GM12878 (cell line): ENCODE measurements around the gene PDE11A. TPM values are rescaled to one million over a fixed set of nuclear protein-coding genes. Genes with fewer than 3 reads are reported as not detected.

Experiments
- ATAC-seq: fragments of 200-7000 bp; cut with Tn5 transposase; 3 replicates; pipeline ENCODE4 v1.9.1; 2020; ENCODE audit warnings: mild to moderate bottlenecking, moderate library complexity
- BruUV-seq: library from RNA; stranded (reverse); fragments of 400-500 nt; replicated peaks from 2 replicates; lab custom pipeline; 2021; lab: Mats Ljungman, UMichigan
- CTCF ChIA-PET: fragments of 300-600 bp; sonication (Branson Sonifier 250); formaldehyde crosslinking; extraction: SDS; loops from one replicate; lab custom pipeline; 2021; ENCODE audit warnings: inconsistent platforms; lab: Yijun Ruan, JAX
- POLR2A ChIA-PET: fragments of 350-600 bp; formaldehyde crosslinking; extraction: SDS; loops from one replicate; lab custom pipeline; 2021; ENCODE audit warnings: inconsistent platforms; lab: Charles Lee
- RAD21 ChIA-PET: fragments of 300-600 bp; sonication (Branson Sonifier 250); formaldehyde crosslinking; loops from one replicate; lab custom pipeline; 2023; ENCODE audit warnings: antibody characterized with exemption; ENCODE audit not compliant: unreplicated experiment; lab: Charles Lee
- SMC1A ChIA-PET: fragments of 300-600 bp; sonication (Branson Sonifier 250); formaldehyde crosslinking; loops from one replicate; lab custom pipeline; 2023; ENCODE audit not compliant: unreplicated experiment, uncharacterized antibody; lab: Charles Lee
- DNase-seq: peaks from one replicate; pipeline ENCODE4 v3.0.0-alpha.2; 2011; ENCODE audit warnings: low read depth, low spot score
- FAIRE-seq: peaks from 3 replicates; lab custom pipeline; 2011; peaks lifted over from hg19 to GRCh38; lab: Jason Lieb, UNC
- H2AFZ ChIP-seq: 2 replicates; pipeline ENCODE4 v1.6.0; 2011; ENCODE audit warnings: low read depth, low read length, control low read depth; ENCODE audit not compliant: control insufficient read depth
- H3K27ac ChIP-seq: 2 replicates; pipeline ENCODE4 v1.5.1; 2011; ENCODE audit warnings: control low read depth; ENCODE audit not compliant: control insufficient read depth, insufficient read depth
- H3K27me3 ChIP-seq, 2 experiments: replicated peaks in 1 of 2; 2 replicates each; pipeline versions ENCODE4 v1.6.0 to v1.6.1; 2011; ENCODE audit warnings: low read length in 1 of 2; ENCODE audit not compliant: control insufficient read depth in 2 of 2, insufficient read depth in 2 of 2
- H3K36me3 ChIP-seq, 2 experiments: 2 replicates each; pipeline ENCODE4 v1.5.1; 2011; ENCODE audit warnings: low read length in 1 of 2; ENCODE audit not compliant: control insufficient read depth in 2 of 2, insufficient read depth in 2 of 2
- H3K4me1 ChIP-seq: 2 replicates; pipeline ENCODE4 v1.6.1; 2011; ENCODE audit warnings: mild to moderate bottlenecking, low read length, moderate library complexity, mixed read lengths; ENCODE audit not compliant: control insufficient read depth, insufficient read depth
- H3K4me2 ChIP-seq: 2 replicates; pipeline ENCODE4 v1.6.0; 2011; ENCODE audit warnings: control low read depth; ENCODE audit not compliant: control insufficient read depth, insufficient read depth
- H3K4me3 ChIP-seq: fragments of 200-600 bp; sonication (generic); 2 replicates; pipeline ENCODE4 v1.5.1; 2016
- H3K79me2 ChIP-seq: 2 replicates; pipeline ENCODE4 v1.6.0; 2011; ENCODE audit warnings: low read length; ENCODE audit not compliant: control insufficient read depth, insufficient read depth
- H3K9ac ChIP-seq: 2 replicates; pipeline ENCODE4 v1.8.0; 2011; ENCODE audit warnings: low read length, control low read depth, mixed read lengths; ENCODE audit not compliant: control insufficient read depth, insufficient read depth
- H3K9me3 ChIP-seq: replicated peaks from 3 replicates; pipeline ENCODE4 v1.5.1; 2011; ENCODE audit warnings: mild to moderate bottlenecking, low read length; ENCODE audit not compliant: control insufficient read depth, insufficient read depth
- H4K20me1 ChIP-seq: 2 replicates; pipeline ENCODE4 v1.6.0; 2011; ENCODE audit not compliant: control insufficient read depth, insufficient read depth
- CEBPB ChIP-seq, 2 experiments: fragments of 150-350 bp in 1 of 2; IDR thresholded peaks; 2 replicates each; pipeline ENCODE4 v1.6.1; 2012 to 2014; ENCODE audit warnings: low read depth in 2 of 2, low read length in 2 of 2, borderline replicate concordance in 1 of 2, inconsistent platforms in 1 of 2
- CUX1 ChIP-seq: IDR thresholded peaks from 2 replicates; pipeline ENCODE4 v1.6.1; 2012; ENCODE audit warnings: improper control_type of control experiment, low read depth, low read length; ENCODE audit not compliant: insufficient replicate concordance
- IRF5 ChIP-seq: fragments of 450-650 bp; IDR thresholded peaks from 2 replicates; pipeline ENCODE4 v1.6.1; 2017; ENCODE audit warnings: borderline replicate concordance
- MEF2B ChIP-seq: fragments of 450-650 bp; IDR thresholded peaks from 2 replicates; pipeline ENCODE4 v1.6.1; 2018; ENCODE audit warnings: mild to moderate bottlenecking, moderate library complexity; ENCODE audit not compliant: partially characterized antibody, poor library complexity, severe bottlenecking
- MYB ChIP-seq: fragments of 150-350 bp; IDR thresholded peaks from 2 replicates; pipeline ENCODE4 v1.6.1; 2014; ENCODE audit warnings: mild to moderate bottlenecking, low read depth, low read length, borderline replicate concordance
- RB1 ChIP-seq: fragments of 450-650 bp; formaldehyde crosslinking; IDR thresholded peaks from 2 replicates; pipeline ENCODE4 v1.6.1; 2017; ENCODE audit warnings: mild to moderate bottlenecking, borderline replicate concordance
- TAF1 ChIP-seq: IDR thresholded peaks from 2 replicates; pipeline ENCODE4 v1.6.1; 2011; ENCODE audit warnings: mild to moderate bottlenecking, low read depth, low read length, borderline replicate concordance
- TCF7 ChIP-seq: IDR thresholded peaks from 2 replicates; pipeline ENCODE4 v1.6.1; 2014; ENCODE audit warnings: antibody characterized with exemption, borderline replicate concordance
- WGBS: methylation state at CpG from one replicate; pipeline ENCODE4 v1.1.6; 2016; ENCODE audit warnings: low lambda C conversion rate; ENCODE audit not compliant: insufficient replicate concordance, insufficient coverage; ENCODE audit errors: missing lambda C conversion rate; 5-methylcytosine and 5-hydroxymethylcytosine counted together
- in situ Hi-C: fragments of 300-500 bp; cut with MboI; formaldehyde crosslinking; loops from 9 replicates; pipeline ENCODE4 v1.14.3; 2018; ENCODE audit warnings: mixed read lengths
- intact Hi-C: fragments of 100-400 bp; cut with micrococcal nuclease; formaldehyde crosslinking; loops from one replicate; pipeline ENCODE4 v1.14.2; 2022; ENCODE audit not compliant: unreplicated experiment
- polyA plus RNA-seq, 11 experiments: library from polyadenylated mRNA; depleted of rRNA in 4 of 11; unstranded in 6 of 11; stranded (reverse) in 5 of 11; fragments of >200 nt; fragmentation: Nextera tagmentation in 4 of 11; fragmentation: Illumina TruSeq in 1 of 11; extraction: Ambion mirVana in 4 of 11; extraction: Trizol in 1 of 11; gene quantifications; 1 replicate in 1 of 11; 2 replicates in 10 of 11; pipeline versions ENCODE4 v1.2.1 to v1.2.3, GENCODE V29; 2011 to 2016; ENCODE audit warnings: inconsistent platforms in 2 of 11, missing spikeins in 2 of 11, low read depth in 1 of 11
- total RNA-seq, 4 experiments: library from RNA; depleted of rRNA in 3 of 4; stranded (reverse); fragments of >200 nt in 3 of 4; fragmentation: Illumina TruSeq in 1 of 4; extraction: Trizol in 1 of 4; gene quantifications; 2 replicates each; pipeline versions ENCODE4 v1.2.1 to v1.2.3, GENCODE V29; 2013 to 2021

PDE11A gene
- total and polyA plus RNA-seq, 10 of the 15 experiments (the other 5 are each of a cell fraction or from before 2014, with no cell fraction given) = 0.01 to 0.17 (median 0.06) TPM; not detected in 5

- TF ChIP-seq TCF7 = no peak
These were observed 63.8 kb downstream of the PDE11A start (continued) for GRCh38 chr2:178008636-178009289.

GRCh38 chr2:178006710-178007109 lies 65.9 kb downstream of the PDE11A start:
- in situ Hi-C loops (no loop called here), intact Hi-C loops (no loop called here)
- no peaks in the 10 kb centered on the region for H3K9me3 ChIP-seq
- H2AFZ ChIP-seq = no peak overlapping the region
- DNase-seq = no peak
- H3K27me3 ChIP-seq = no peaks in the 10 kb centered on the region
- TF ChIP-seq IRF5 = no peak
- no peak for TF ChIP-seq CEBPB (IDR thresholded peaks at IDR 0.05; ENCODE audit: borderline replicate concordance in 1 of 2, low read depth in 2 of 2, low read length in 2 of 2)
- TF ChIP-seq TAF1 = no peak
- no peak for TF ChIP-seq MYB
- TF ChIP-seq RB1 = no peak
- no peak for TF ChIP-seq MEF2B
- no peak for TF ChIP-seq CUX1
- H3K36me3 ChIP-seq = no peaks in the 10 kb centered on the region
- ChIA-PET SMC1A (no interaction called here), CTCF (no interaction called here), RAD21 (no interaction called here), POLR2A (no interaction called here)
- no TSS peak for BruUV-seq
- no peak overlapping the region for H3K9ac ChIP-seq
- no peak overlapping the region for H3K4me3 ChIP-seq
- ATAC-seq = no peak
- H4K20me1 ChIP-seq = no peaks in the 10 kb centered on the region
- no peaks in the 10 kb centered on the region for H3K79me2 ChIP-seq
- no peak overlapping the region for H3K4me2 ChIP-seq
- H3K4me1 ChIP-seq = no peaks in the 10 kb centered on the region
- FAIRE-seq = no peak
- H3K27ac ChIP-seq = no peak overlapping the region
- WGBS = 61% methylated on average over 1 of the region's 1 CpG
